Measurements from ENCODE around the gene PEX5L. TPM values are rescaled to one million over a fixed set of nuclear protein-coding genes. Genes with fewer than 3 reads are reported as not detected.

The PEX5L gene
- total and polyA plus RNA-seq, 3 donors from 2014 or later, result 6.3 to 7.3 (median 6.6) TPM

DNA sequence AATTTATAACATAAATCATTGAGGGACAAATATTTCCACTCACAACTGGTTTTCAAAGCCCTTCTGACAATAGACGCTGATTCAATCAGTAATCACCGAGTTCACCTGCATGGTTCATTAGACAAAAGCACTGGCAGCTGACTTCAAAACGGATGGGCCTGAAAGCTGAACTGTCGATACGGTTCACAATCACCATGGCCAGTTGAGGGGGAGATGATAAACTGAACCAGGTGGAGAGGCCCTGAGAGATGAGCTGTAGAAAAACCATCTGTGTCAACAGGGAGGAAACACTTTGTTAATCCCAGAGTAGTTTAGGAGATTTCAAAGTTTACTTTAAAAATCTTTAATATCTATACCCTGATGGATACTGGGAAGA, 75.0 kb downstream of the PEX5L start:
- H3K27ac ChIP-seq, result no peak overlapping the region
- H3K4me3 ChIP-seq, result no peak overlapping the region
- H3K36me3 ChIP-seq (ENCODE audit: low read depth, missing control alignments), result no peaks in the 10 kb centered on the region
- no peaks in the 10 kb centered on the region for H3K4me1 ChIP-seq
- TF ChIP-seq, protein P1, sequence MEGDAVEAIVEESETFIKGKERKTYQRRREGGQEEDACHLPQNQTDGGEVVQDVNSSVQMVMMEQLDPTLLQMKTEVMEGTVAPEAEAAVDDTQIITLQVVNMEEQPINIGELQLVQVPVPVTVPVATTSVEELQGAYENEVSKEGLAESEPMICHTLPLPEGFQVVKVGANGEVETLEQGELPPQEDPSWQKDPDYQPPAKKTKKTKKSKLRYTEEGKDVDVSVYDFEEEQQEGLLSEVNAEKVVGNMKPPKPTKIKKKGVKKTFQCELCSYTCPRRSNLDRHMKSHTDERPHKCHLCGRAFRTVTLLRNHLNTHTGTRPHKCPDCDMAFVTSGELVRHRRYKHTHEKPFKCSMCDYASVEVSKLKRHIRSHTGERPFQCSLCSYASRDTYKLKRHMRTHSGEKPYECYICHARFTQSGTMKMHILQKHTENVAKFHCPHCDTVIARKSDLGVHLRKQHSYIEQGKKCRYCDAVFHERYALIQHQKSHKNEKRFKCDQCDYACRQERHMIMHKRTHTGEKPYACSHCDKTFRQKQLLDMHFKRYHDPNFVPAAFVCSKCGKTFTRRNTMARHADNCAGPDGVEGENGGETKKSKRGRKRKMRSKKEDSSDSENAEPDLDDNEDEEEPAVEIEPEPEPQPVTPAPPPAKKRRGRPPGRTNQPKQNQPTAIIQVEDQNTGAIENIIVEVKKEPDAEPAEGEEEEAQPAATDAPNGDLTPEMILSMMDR (IDR thresholded peaks at IDR 0.05), result no peak
- TF ChIP-seq POLR2A (IDR thresholded peaks at IDR 0.05), result no peak
- 76 to 77% methylated on average over 5 of the region's 5 CpGs for WGBS, 2 donors
- H3K9me3 ChIP-seq, result no peaks in the 10 kb centered on the region
- intact Hi-C loops (cut with DNase I; ENCODE audit: low total_unique reads), result no loop called here
- DNase-seq, result no peak
- no peaks in the 10 kb centered on the region for H3K27me3 ChIP-seq

DNA sequence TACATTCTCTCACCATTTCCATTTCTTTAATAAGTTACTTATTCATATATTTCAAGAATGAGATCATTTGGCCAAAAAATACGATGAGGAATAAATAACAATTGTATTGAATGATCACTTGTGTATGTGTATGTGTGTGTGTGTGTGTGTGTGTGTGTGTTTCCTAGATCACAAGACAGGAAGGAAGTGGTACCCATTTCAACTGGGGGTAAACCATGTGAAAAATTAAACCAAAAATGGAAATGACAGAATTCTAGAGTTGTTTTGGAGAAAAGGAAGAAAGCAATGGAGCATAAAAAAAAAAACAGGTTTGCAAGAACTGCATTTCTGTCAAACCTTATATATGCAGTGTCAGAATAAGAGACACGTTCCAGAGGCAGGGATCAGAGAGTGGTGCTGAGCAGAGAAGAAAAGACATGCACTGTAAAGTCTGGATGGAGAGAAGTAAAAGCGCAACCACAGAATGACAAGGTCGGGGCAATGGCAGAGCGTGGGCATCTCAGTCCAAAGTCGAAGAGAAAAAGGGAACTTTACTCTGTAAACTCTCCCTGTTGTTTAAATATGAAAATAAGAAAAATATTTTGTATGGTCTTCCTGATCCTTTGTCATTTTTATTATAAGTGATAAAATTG, 75.5 kb downstream of the PEX5L start:
- TF ChIP-seq, protein P1 (IDR thresholded peaks at IDR 0.05), result no peak
- TF ChIP-seq POLR2A (IDR thresholded peaks at IDR 0.05), result no peak
- intact Hi-C loops (cut with DNase I; ENCODE audit: low total_unique reads), result no loop called here
- no peak for DNase-seq
- WGBS, 2 donors, result 79 to 83% methylated on average over 6 of the region's 6 CpGs
- H3K27me3 ChIP-seq, result no peaks in the 10 kb centered on the region
- no peaks in the 10 kb centered on the region for H3K4me1 ChIP-seq
- H3K9me3 ChIP-seq, result no peaks in the 10 kb centered on the region
- no peak overlapping the region for H3K4me3 ChIP-seq
- H3K36me3 ChIP-seq (ENCODE audit: low read depth, missing control alignments), result no peaks in the 10 kb centered on the region
- H3K27ac ChIP-seq, result no peak overlapping the region

DNA sequence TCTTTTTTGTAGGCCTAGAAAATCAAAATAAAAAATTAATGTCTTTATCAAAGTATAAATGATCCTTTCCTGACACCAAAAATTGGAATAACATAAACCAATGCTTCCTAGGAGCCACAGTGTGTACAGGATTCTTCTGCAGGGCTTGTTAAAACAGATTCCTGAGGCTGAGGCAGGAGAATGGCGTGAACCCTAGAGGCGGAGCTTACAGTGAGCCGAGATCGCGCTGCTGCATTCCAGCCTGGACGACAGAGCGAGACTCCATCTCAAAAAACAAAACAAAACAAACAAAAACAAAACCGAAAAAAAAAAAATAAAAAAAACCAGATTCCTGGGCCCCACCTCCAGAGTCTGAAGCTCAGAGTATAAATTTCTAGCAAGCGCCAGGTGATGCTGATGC, 78.0 kb downstream of the PEX5L start:
- intact Hi-C loops (cut with DNase I; ENCODE audit: low total_unique reads), result no loop called here
- WGBS, 2 donors, result 58 to 62% methylated on average over 9 of the region's 9 CpGs
- TF ChIP-seq, protein P1 (IDR thresholded peaks at IDR 0.05), result no peak
- no peak for TF ChIP-seq POLR2A (IDR thresholded peaks at IDR 0.05)
- Histone ChIP-seq H3K36me3 (ENCODE audit: low read depth, missing control alignments) (no peaks in the 10 kb centered on the region), H3K9me3 (no peaks in the 10 kb centered on the region), H3K27me3 (no peaks in the 10 kb centered on the region), H3K4me3 (no peak overlapping the region), H3K4me1 (no peaks in the 10 kb centered on the region), H3K27ac (no peak overlapping the region)
- no peak for DNase-seq

DNA sequence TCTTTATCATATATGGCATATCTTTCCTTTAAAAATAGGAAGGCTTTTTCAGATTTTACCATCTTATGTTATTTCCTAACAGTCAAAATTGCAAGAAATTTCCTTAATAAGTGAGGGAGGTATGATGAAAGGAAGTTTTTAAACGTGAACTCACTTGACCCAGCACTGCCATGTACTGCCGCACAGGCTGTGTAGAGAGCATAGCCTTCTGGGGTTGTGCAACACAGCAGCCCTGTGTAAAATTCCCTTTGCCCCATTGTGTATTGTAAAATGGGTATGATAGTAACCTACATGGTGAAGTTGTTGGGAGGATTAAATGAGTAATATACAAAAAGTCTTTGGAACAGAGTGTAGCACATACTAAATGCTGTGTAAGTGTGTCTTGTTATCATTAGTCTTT, 78.6 kb downstream of the PEX5L start:
- 76 to 79% methylated on average over 2 of the region's 2 CpGs for WGBS, 2 donors
- no peak for DNase-seq
- Histone ChIP-seq H3K27me3 (no peaks in the 10 kb centered on the region), H3K36me3 (ENCODE audit: low read depth, missing control alignments) (no peaks in the 10 kb centered on the region), H3K9me3 (no peaks in the 10 kb centered on the region), H3K4me3 (no peak overlapping the region), H3K27ac (no peak overlapping the region), H3K4me1 (no peaks in the 10 kb centered on the region)
- TF ChIP-seq, protein P1 (IDR thresholded peaks at IDR 0.05), result no peak
- TF ChIP-seq POLR2A (IDR thresholded peaks at IDR 0.05), result no peak
- intact Hi-C loops (cut with DNase I; ENCODE audit: low total_unique reads), result no loop called here

DNA sequence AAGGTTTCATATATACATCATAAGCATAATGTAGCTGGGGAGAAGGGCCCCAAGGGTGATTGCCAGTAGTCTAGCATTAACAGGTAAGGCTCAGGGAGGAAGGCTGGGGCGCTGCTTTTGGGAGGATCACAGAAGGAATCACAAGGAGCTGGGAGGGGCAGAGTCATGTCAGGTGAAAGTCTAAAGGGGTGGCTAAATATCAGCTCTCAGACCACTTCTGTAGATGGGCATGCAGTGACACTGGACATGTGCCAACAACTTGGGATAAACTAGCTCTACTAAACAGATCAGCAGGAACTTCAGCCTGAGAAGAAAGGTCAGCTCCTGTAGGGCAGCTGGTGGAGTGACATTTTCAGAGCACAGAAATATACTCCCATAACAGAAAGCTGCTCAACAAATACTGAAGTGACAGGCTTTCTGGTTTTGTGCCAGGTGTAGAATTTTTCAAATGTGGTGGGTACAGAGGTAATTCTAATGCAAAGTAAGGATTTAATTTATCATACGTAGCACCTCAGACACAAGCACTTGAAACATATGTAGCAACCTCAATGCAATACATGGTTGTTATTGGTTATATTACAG, 79.4 kb downstream of the PEX5L start:
- no peak overlapping the region for H3K4me3 ChIP-seq
- no peaks in the 10 kb centered on the region for H3K36me3 ChIP-seq (ENCODE audit: low read depth, missing control alignments)
- H3K27ac ChIP-seq, result no peak overlapping the region
- 39 to 71% methylated on average over 2 of the region's 2 CpGs for WGBS, 2 donors
- TF ChIP-seq, protein P1 (IDR thresholded peaks at IDR 0.05), result no peak
- no peak for TF ChIP-seq POLR2A (IDR thresholded peaks at IDR 0.05)
- H3K27me3 ChIP-seq, result no peaks in the 10 kb centered on the region
- no peak for DNase-seq
- no peaks in the 10 kb centered on the region for H3K4me1 ChIP-seq
- no peaks in the 10 kb centered on the region for H3K9me3 ChIP-seq
- intact Hi-C loops (cut with DNase I; ENCODE audit: low total_unique reads), result no loop called here
